Activated CD8-positive, alpha-beta memory T cell treated with anti-CD3 and anti-CD28 coated beads, Interleukin-2, amount 50 U/mL, for 48 hours (primary cell): ENCODE measurements around the gene ADAMTS5.

Source experiments
- DNase-seq: peaks from one replicate; pipeline ENCODE4 v3.0.0-alpha.2; 2020

Gene ADAMTS5

DNA sequence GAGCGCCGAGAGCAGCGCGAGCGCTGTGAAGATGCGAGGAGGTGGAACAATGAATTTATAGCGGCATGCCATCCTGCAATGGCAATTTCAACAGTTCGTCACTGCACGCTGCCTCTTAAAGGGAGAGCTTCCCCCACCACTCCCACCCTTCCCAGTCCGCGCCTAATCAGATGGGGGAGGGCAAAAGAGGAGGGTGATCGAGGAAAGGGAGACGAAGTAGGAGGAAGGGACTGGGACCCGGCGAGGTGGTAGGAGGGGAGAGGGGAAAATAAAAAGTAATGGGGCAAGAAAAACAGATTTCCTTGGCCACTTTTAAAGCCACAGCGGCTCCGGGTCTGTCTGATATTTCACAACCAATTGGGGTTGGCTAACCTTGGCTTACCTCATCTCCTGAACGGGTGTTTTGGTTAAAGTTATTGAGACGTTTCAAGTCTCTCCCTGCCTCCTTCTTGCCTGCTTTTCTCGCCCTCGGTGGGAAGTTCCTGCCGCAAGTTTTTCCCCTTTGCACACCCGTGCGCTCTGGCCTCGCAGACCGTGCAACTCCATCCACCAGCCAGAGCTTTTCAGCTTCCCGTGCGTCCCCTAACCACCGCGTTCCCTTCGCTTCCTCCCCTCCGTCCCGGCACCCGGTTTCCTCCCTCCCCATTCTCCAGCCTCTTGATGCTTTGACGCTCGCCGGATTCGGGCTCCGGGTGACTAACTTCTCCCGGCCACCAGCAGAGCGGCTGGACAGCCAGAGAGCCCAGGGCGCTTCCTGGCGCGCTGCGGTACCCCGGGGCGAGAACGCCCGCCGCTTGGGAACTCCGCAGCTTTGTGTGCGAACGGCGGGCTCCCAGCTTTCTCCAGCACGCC is at the start of gene ADAMTS5:
TSS of gene ADAMTS5 (minus strand) at position 27 of the 852 bp plus-strand sequence. CDS start 697 bp downstream, outside the sequence.
- DNase-seq = no peak

DNA sequence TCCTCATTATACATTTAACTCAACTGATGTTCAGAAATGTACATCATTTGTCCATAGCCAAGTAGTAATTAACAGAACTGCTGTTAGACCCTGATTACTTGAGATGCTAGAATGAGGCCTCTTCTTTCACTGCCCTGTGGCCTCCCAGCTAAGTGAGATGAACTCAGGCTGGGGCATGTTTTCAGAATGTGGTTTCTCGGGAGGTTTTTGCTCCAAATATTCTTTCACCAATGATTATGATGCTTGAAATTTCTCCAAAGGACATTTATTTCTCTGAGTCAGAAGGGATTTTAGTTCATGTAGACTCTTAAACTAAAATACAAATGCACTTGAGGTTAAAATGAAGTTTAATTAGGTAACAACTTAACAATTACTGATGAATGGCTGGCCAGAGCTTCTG is 34.6 kb upstream of the ADAMTS5 start:
- no peak for DNase-seq

DNA sequence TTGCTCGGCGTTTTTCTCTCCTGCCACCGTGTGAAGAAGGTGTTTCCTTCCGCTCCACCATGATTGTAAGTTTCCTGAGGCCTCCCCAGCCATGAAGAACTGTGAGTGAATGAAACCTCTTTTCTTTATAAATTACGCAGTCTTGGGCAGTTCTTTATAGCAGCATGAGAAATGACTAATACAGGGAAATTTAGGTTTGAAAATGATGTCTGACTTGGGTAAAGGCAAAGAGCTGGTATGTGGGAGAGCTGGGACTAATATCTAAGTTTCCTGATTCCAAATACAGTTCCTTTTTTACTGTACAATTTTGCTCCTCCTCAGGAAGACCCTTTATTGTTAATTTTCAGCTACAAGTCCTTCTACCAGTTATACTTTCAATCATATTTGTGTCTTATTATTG is 16.7 kb upstream of the ADAMTS5 start:
- DNase-seq = no peak

DNA sequence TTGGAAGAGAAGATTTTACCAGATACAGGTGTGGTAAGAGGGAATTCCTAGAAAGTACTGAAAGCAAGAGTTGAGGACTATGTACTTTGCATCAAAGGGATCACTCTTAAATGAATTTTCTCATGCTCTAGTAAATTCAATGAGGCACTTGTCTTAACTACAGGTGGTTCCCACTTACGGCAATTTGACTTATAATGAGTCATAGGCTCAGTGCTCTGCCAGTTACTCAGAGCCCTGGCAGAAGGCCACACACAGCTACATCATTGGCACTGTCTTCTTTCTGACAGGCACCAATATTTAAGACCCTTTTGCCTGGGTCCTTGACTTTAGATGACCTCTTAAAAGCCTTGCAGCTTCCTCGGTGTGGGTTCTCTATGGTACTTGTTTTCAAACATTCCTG is 15.9 kb upstream of the ADAMTS5 start:
- DNase-seq = no peak

DNA sequence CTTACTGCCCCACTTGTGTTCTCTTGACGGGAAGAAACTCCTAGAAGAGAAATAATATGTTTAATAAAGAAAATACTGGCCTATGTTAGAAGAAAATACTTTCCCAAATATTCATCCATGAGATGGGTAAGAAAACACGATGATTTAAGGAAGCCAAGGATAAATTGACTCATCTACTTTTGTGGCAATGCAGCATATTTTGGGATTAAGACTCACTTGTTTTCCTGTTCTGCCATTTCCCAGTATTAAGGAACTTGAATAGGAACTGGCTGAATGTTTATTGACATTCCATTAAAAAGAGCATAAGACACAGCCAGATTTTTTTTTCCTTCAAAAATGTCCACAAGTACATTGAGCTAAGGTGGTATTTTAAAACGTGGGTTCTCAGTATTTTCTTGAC is 10.9 kb upstream of the ADAMTS5 start:
- no peak for DNase-seq

DNA sequence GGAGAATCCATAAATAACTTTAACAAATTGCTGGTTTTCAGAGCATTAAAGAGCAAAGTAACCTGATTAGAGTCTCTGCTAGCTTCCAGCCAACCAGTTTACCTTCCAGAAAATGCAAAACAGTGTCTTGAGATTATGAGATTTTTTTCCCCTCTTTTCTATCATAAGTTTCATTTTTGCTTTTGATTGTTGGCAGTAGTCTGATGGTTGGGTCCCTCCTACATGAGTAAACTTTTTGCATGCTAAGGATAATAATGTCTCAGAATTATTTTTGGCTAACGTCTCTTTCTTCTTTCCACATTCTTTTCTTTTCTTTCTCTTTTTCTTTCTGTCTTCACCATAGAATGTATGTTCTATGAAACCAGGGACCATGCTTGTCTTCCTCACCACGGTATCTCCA is 6.3 kb upstream of the ADAMTS5 start:
- DNase-seq = no peak

DNA sequence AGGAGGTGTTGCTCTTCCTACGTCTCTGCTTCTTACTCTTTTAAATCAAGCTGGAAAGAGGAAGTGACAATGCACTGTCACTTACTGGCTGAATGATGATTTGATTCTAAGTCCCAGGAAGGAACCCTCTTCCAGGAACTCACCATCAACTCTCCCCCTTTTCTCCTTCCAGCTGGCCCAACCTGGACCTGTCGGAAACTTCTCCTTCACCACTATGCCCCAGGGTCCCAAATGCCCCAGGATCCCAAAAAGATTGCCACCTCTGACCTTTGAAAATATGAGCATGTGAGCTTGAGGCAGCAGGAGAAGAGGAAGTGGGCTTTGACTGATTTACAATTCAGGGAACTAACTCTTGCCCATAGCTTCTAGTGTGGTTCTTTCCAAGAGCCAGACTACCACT is 5.3 kb upstream of the ADAMTS5 start:
- no peak for DNase-seq

DNA sequence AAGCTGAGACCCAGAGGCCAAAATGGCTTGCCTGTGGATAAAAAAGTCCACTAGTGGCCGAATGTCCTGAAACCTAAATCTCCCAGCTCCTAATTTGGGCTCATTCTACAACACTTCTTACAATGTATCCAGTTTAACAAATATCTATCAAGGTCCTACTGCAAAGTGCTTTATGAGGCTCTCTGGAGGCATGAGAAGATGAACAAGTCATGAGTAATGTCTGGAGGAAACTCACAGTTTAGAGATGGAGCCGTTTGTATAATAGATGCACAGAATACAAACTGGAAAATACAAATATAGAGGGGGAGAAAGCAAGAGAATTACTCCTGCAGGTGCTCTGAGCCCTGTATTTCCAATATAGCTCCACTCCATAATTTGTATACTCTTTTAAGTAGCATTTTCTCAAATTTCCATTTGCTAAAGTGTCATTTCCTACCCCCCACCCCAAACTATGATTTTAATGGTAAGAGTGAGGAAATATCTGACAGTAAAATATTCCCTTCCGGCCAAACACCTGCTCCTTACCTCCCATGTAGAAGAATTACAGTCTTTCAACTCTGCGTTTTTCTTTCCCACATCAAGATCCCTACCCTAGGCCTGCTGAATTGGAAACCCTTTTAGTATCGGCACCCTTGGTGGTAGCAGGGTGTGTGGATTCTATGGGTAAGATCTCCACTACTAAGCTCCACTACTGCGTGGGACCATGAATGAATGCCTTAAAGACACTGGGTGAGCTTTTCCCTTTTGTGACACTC is 3.3 kb upstream of the ADAMTS5 start:
- DNase-seq = no peak

DNA sequence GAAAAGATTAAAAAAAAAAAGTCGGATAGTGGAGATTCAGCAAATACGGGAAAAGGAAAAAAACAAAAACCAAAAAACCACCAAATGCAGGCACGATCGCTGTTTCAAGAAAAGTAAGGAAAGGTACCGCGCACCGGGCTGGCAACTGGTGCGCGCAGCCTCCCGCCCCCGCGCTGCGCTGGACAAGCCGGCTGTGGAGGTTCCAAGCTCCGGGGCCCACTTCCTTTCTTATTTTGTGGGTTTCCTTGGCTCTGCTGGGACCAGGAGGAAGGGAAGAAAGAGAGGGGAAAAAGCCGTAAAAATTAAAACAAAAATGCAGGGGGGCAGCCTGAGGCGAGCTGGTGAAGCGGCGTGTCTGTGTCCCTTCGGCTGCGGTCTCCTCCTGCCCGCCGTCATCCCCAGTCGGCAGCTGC is 233 bp downstream of the ADAMTS5 start:
- no peak for DNase-seq

DNA sequence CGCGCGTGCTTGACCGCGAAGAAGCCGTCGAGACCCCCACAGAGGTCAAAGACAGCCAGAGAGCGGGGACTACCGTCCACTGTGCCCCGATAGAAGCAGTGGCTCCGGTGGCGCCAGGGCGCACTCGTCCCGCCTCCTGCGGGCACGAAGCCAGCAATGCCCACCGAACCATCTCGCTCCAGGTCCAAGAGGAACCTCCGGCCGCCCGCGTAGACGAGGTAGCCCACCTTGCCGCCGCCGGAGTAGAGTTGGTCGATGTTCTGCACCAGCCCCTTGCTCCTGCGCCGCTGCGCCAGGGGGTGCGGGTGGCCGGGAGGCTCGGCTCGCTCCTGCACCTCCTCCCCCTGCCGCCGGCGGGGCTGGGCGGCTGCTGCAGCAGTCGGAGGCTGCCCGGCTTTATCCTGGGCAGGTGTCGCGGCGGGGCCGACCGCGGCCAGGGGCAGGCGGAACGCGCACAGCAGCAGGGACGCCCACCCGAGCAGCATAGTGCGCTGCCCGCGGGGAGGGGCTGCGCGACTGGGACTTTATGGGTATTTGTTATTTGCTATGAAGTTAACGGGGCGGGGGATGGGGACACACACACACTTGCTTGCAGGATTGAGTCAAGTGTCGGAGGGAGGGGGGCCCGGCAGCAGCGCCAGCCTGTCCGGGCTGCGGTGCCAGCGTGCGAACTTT is 844 bp downstream of the ADAMTS5 start:
- DNase-seq = no peak

DNA sequence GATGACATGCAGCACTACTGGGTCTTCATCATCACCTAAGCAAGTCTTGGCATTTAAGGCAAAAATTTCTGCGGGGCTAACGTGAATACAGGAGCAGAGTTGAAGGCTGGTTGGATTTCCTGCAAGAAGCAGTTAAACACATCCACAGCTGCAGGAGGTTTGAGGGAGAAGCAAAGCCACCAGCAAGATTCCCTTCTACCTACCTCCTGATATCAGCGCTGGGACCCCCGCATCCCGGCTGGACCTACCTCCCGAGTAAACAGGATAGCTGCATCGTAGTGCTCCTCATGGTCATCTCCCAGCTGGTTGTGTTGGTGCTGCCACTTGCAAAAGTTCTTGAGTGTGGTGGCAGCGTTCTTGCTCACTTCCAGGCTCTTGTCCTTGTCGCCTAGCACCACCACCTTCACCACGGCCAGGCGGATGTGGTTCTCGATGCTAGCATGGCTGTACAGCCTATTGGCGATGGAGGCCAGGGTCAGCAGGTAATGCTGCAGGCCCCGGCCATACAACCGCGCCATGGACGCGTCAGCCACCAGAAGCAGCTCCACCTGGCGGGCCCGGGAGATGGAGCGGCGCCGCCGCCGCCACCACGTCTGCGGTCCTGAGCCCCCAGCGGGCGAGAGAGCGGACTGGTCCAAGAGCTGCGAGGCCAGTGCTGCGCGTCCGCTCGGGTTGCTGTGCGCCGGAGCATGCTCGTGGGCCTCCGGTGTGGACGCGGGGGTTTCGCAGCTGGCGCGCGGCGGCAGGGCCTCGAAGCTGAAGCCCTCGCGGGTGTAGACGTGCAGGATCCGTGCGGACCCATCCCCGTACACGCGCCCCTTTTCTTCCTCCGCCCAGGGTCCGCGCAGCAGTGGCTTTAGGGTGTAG is 1.6 kb downstream of the ADAMTS5 start:
- DNase-seq = peak; percentile 49

DNA sequence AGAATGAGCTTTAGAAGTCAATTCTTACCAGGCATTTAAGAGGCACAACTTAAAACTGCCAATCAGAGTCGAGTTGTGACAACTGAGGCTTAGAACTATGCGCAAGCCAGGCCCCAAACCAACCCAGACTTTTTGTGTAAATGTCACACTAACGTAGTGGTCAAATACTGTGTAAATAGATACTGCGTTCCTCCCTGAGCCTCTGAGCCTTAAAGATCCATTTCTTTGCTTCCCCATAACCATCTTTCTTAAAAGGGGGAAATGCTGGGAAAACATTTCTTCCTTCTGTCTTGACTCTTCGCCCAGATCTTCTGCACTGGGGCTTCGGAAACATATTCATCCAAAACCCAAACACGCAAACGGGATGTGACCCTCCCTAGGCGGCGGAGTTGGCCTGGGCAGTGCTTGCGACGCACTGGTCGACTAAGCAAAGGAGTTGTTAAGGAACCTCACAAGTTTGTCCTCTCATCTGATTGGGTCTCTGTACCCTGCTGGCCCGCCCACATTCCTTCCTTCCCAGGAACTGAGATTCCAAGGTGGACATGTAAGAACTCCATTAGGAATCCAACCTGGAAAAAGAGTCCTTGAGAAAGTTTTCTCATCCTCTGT is 2.6 kb downstream of the ADAMTS5 start:
- no peak for DNase-seq

DNA sequence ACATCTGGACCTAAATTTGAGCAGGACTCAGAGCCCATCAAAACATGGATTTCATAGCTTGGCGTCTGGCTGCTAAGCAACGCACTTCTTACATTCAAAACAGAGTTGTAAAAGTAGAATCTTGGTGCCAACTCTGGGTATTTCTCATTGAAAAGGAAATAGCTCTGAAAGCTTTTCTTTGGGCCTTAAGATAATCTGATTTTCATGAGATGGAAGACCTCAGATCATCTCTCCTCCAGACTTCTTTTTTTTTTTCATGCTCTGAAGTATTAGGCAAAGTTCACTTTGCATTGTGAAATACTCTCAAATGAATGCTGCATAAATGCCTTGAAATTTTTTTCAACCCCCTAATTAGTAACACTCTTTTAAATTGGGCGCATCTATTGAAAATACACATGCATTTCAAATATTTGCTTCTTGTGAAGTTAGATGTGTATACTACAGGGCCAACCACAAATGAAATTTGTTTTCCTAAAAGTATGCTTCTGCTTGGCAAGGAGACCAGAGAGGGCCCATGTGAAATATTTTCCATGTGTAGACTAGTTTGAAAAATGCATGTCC is 4.2 kb downstream of the ADAMTS5 start:
- DNase-seq = no peak

DNA sequence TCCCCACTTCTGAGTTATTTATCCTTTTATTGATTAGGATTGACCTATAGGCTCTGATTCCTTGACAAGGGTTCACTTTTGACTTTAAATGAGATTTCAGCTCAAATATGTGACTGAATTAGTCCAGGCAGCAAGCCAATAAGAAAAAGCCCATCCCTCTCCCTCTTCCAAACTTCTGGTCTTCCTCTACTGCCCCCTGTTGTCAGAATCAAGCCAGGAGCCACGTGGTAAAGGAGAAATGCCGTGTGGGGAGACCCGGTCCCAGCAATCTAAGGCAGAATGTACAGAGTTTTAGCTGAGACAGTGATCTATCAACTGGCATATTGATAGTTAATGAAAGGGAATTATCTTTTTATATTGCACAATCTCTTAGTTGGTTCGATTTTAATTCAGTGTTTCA is 5.2 kb downstream of the ADAMTS5 start:
- DNase-seq = no peak

DNA sequence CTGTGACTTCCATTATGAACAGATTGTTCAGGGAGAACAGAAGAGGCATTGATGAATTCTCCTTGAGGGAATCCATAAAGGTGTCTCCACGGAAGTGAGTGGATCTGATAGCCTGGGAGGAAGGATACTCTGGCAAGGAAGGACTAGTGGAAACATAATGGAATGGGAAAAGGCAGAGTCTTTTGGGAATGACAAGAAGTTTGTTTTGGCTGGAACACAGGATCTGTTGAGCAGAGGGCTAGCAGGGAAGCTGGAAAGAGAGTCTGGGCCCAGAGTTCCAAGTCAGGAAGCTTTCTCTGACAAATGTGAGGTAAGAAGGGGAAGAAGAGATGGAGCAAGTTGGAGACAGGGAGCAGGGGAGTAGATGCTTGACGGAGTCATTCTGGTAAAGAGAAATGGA is 8.1 kb downstream of the ADAMTS5 start:
- no peak for DNase-seq

DNA sequence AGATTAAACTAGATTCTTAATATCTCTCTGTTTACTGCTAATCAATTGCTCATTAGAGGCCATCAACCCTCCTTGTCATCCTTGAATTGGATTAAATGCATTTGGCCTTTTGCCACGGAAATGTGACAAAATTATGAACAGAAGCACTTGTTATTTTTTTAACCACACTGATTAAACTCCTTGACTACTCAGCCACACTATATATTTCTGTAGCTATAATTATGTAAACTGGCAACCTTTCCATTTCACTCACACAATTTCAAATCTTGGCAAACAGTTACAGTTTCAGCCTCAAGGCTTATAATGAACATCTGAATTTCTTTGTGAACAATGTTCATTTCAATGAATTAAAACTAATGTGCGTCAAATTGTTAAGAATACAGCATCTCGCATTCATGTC is 10.1 kb downstream of the ADAMTS5 start:
- no peak for DNase-seq

DNA sequence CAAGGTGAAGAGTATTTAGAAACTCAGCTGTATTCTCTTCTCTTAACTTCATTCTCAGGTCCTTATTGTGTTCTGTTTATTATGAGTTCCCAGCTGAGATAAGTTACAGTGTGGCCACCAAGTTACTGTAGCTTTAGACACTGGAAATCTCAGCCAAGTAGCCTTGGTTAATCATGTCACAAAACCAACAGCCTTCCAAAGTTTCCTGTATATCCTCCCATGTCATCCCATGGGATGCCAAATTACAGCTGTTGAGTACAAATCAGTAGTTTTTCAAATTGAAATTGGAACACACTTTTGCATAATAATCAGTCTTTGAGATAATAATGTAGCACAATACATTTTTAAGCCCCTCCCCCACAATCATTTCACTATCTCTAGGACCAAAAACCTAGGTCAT is 10.7 kb downstream of the ADAMTS5 start:
- DNase-seq = no peak

DNA sequence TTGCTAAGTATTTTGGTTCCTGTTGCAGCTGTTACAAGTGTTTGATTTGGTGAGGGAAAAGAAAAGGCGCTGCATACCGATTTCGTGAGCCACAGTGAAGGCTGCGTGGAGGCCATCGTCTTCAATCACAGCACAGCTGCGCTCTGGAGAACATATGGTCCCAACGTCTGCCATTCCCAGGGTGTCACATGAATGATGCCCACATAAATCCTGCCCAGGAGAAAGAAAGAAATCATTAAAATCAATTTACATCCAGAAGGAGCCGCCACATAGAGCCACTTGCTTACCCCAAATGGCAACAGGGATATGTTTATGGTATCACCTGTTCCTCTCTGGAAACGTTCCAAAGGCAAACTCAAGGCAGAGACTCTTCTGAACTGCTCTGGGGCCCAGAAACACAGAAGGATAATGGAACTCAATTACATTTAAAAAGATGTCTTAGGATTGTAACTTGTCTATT is 12.2 kb downstream of the ADAMTS5 start:
- no peak for DNase-seq

DNA sequence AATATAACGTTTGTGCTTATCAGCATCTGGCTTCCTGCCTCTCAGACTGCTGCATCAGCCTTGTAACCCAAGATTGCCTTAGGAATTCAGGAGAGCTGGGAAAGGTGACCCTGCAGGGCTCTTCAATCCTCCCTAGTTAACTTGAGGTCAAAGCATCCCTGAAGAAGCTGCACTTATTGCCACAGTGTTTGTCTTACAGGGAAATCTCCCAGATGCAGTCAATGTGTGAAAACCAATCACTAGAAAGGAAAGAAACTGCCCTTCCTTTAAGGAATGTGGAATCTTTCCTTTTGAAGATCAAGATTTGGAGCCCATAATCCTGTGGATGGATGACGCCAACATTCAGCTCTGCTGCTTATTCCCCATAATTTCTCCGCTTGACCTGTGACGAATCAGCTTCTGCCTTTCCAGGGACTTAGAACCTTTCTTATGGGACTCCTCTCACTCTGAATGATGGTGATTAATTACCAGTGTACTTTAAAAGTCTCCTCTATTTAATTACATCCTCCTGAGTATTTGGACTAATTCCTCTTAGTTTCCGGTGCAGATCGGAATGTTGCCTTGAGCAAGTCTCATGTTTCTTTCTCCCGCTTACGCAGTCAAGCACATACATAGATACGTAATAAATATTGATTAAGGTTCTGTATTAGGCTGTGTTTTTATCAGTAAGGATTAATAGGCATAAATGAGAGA is 14.4 kb downstream of the ADAMTS5 start:
- no peak for DNase-seq

DNA sequence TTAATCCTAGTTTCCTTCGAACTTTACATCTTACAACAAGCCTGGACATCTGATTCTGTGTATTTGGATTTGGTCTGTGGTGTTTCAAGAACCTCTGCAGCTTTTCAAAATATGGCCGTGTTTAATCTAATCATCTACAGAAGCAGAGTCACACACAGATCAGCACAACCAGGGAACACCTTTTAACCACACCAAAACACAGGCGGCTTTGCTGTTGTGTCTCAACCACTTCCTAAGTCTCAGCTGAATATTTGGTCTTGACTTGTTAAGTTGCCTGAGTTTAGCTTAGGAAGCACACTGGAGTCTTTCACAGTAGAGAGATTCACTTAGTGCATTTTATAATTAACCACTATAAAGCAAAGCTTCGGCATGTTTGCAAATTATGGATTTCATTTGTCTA is 17.1 kb downstream of the ADAMTS5 start:
- DNase-seq = no peak

DNA sequence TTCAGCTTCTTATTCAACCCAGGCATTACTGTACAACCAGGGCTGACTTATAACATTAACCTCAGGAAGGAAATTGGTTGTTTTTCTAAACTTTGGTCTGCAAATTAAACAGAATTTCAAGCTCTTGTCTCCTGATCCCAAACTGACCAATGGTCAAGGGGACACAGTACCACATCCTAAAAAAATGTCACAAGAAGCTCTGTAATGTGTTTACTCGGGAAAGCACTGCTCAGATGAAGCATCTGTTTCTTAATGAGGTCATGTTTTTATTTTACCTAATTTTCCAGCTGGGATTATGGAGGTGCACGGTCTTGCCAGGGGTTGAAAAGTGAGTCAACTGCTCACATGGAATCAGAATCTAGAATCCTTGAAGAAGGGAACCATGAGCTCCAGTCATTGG is 18.7 kb downstream of the ADAMTS5 start:
- DNase-seq = no peak
